Spleen (tissue), 11 donors: ENCODE data around the gene NKD1. TPM values are rescaled to one million over a fixed set of nuclear protein-coding genes. Genes with fewer than 3 reads are reported as not detected.

Experiments used
- DNase-seq: peaks from one replicate; pipeline ENCODE4 v3.0.0-alpha.2; 2020
- H3K27ac ChIP-seq, 8 donors: fragments of 200-600 bp; sonication (generic) in 7 of 8; 1 replicate in 4 of 8; 2 replicates in 4 of 8; pipeline versions ENCODE4 v1.5.0 to v1.8.0; 2016 to 2021; ENCODE audit warnings: inconsistent platforms in 4 of 8, mild to moderate bottlenecking in 4 of 8, moderate library complexity in 1 of 8
- H3K27me3 ChIP-seq, 7 donors: fragments of 200-600 bp; sonication (generic) in 6 of 7; replicated peaks in 1 of 7; 1 replicate in 4 of 7; 2 replicates in 3 of 7; pipeline versions ENCODE4 v1.5.0 to v1.8.0; 2016 to 2021; ENCODE audit warnings: inconsistent platforms in 3 of 7, mild to moderate bottlenecking in 1 of 7
- H3K36me3 ChIP-seq, 6 donors: fragments of 200-600 bp; sonication (generic) in 5 of 6; 1 replicate in 4 of 6; 2 replicates in 2 of 6; pipeline versions ENCODE4 v1.5.0 to v1.8.0; 2016 to 2021; ENCODE audit warnings: inconsistent platforms in 2 of 6
- H3K4me1 ChIP-seq, 6 donors: fragments of 200-600 bp; sonication (generic) in 5 of 6; 1 replicate in 3 of 6; 2 replicates in 3 of 6; pipeline versions ENCODE4 v1.5.0 to v1.8.0; 2016 to 2021; ENCODE audit warnings: inconsistent platforms in 3 of 6
- H3K4me3 ChIP-seq, 8 donors: fragments of 200-600 bp; sonication (generic) in 7 of 8; 1 replicate in 4 of 8; 2 replicates in 4 of 8; pipeline versions ENCODE4 v1.5.0 to v1.8.0; 2016 to 2021; ENCODE audit warnings: inconsistent platforms in 4 of 8, mild to moderate bottlenecking in 4 of 8, moderate library complexity in 2 of 8
- H3K9me3 ChIP-seq, 8 donors: fragments of 200-600 bp; sonication (generic) in 7 of 8; 1 replicate in 4 of 8; 2 replicates in 4 of 8; pipeline versions ENCODE4 v1.5.0 to v1.8.0; 2016 to 2021; ENCODE audit warnings: inconsistent platforms in 4 of 8
- CTCF ChIP-seq, 11 experiments: fragments of 200-600 bp in 7 of 11; fragments of 450-650 bp in 4 of 11; sonication (generic) in 4 of 11; IDR thresholded peaks in 8 of 11; conservative IDR thresholded peaks in 3 of 11; 1 replicate in 7 of 11; 2 replicates in 4 of 11; pipeline versions ENCODE4 v1.4.0 to v1.8.0; 2016 to 2021; ENCODE audit warnings: antibody characterized with exemption in 11 of 11, inconsistent platforms in 4 of 11, mild to moderate bottlenecking in 1 of 11
- POLR2A ChIP-seq, 3 donors: fragments of 450-650 bp; IDR thresholded peaks; one replicate each; pipeline ENCODE4 v1.5.1; 2017; ENCODE audit warnings: antibody characterized with exemption in 3 of 3, mild to moderate bottlenecking in 1 of 3
- POLR2AphosphoS5 ChIP-seq, 3 donors: sonication (generic); formaldehyde crosslinking; IDR thresholded peaks; one replicate each; pipeline ENCODE4 v1.5.1; 2017; ENCODE audit warnings: antibody characterized with exemption in 3 of 3
- WGBS, 5 donors: extraction: QIAGEN DNeasy Blood & Tissue Kit in 3 of 5; methylation state at CpG; one replicate each; pipeline versions ENCODE4 v1.1.5 to v1.1.7; 2013 to 2018; 5-methylcytosine and 5-hydroxymethylcytosine counted together
- intact Hi-C: fragments of 100-400 bp; cut with DNase I; formaldehyde crosslinking; loops from one replicate; pipeline ENCODE4 v1.15.0; 2023; ENCODE audit warnings: low total_unique reads
- polyA plus RNA-seq, 3 donors: library from polyadenylated mRNA; stranded (reverse); fragments of 200-250 nt; gene quantifications; one replicate each; pipeline ENCODE4 v1.2.1, GENCODE V29; 2013
- total RNA-seq, 7 donors: library from RNA; depleted of rRNA in 3 of 7; stranded (reverse); fragments of >200 nt in 3 of 7; fragmentation: NEBNext Ultra II Directional in 4 of 7; extraction: Animal tissue kit (Norgen Biotek cat#: 25700) in 4 of 7; gene quantifications; one replicate each; pipeline versions ENCODE4 v1.1.0 to v1.2.1, GENCODE V29; 2016 to 2021
- donor health status: healthy with polysubstance abuse.
- donor health status: DM: no; HTN: no; CAD: no; lungs with moderate emphysema.
- donor health status: DM: no; HTN: no; CAD: no.
- donor health status: Bipolar disorder and iron deficiency.
- donor health status: healthy.
- donor health status: DM: no; HTN: no; CAD: no.
- donor health status: DM: yes; HTN: yes; CAD: no.

The NKD1 gene
- total and polyA plus RNA-seq, 10 donors: 0.11 to 15.2 (median 3.6) TPM

DNA sequence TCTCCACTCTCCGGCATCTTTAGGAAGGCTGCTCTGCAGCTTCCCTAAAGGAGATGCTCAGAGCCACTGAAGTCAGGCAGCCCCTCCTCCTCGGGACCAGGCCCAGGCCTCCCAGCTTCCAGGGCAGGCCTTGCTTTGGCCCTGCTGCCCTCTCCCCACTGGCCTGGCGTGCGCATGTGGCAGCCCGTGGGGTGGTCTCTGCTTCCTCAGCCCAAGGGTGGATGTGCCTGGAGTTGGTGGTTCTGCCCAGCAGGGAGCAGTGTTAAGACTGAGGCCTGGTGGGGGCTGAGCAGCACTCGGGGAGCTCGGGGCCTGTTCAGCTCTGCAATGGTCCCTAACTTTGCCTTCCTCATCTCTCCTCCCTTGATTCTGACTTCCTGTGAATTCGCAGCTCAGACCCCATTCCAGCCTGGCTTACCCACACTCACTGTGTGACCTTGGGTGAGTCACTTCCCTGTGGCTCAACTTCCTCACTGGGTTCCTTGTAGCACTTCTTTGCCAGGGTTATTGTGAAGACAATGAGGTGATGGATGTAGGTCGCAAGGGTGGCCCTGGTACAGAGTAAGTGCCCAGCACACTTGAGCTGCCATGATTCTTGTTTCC is 63.2 kb downstream of the NKD1 start:
- Histone ChIP-seq H3K4me1 (peaks cover 0 to 34% (median 8%) of the 10 kb centered on the region in 6 donors), H3K27ac (no peak overlapping the region), H3K9me3 (no peaks in the 10 kb centered on the region), H3K4me3 (no peak overlapping the region), H3K36me3 (no peaks in the 10 kb centered on the region), H3K27me3 (no peaks in the 10 kb centered on the region)
- WGBS, 5 donors: 53 to 83% (median 75%) methylated on average over 4 to 9 of the region's 9 CpGs
- no peak for DNase-seq
- peak in 1 of 3 donors; percentile 20 for TF ChIP-seq POLR2AphosphoS5 (IDR thresholded peaks at IDR 0.05)
- no peak for TF ChIP-seq POLR2A (IDR thresholded peaks at IDR 0.05)
- TF ChIP-seq CTCF (IDR thresholded peaks at IDR 0.05 in 8 of 11, conservative IDR thresholded peaks at IDR 0.05 in 3 of 11): no peak
- intact Hi-C loops: no loop called here

DNA sequence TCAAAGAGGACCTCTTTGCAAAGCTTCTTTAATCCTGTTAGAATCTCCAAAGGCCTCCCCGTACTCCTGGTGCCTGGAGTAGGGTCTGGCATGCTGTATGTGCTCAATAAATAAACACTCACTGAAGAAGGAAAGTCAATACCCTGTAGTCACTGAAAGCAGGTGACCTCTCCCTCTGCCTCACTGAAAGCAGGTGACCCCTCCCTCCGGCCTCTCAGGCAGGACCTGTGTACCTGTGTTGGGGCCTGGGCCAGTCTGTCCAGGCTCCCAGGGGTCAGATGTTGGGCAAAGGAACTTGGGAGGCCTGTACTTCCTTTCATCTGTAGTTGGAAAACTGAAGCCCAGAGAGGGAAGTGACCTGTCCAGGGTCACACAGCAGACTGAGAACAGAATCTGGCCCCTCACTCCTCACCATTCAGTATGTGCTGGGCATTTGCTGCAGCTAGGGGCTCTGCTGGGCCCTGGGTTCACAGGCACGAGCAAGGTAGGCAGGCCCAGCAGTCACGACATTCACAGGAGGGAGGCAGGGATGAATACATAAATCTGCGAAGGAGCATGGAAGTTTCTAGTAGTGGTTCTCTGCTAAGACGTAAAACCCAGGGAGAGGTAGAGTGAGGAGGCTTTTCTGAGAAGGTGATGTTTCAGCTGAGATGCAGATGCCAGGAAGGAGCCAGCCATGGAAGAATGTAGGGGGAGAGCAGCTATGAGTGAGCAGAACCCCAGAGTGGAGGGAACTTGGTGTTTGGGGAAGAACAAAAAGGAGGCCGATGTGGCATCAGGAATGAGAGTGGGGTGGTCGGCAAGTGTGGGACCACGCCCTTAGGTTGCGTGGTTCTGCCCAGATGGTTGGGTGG is 64.0 kb downstream of the NKD1 start:
- Histone ChIP-seq H3K36me3 (no peaks in the 10 kb centered on the region), H3K27ac (peak overlapping the region in 1 of 8 donors; percentile 42), H3K4me3 (no peak overlapping the region), H3K9me3 (no peaks in the 10 kb centered on the region), H3K4me1 (peaks cover 0 to 36% (median 11%) of the 10 kb centered on the region in 6 donors), H3K27me3 (no peaks in the 10 kb centered on the region)
- no peak for TF ChIP-seq POLR2A (IDR thresholded peaks at IDR 0.05)
- TF ChIP-seq CTCF (IDR thresholded peaks at IDR 0.05 in 8 of 11, conservative IDR thresholded peaks at IDR 0.05 in 3 of 11): no peak
- no peak for TF ChIP-seq POLR2AphosphoS5 (IDR thresholded peaks at IDR 0.05)
- intact Hi-C loops: no loop called here
- DNase-seq: no peak
- WGBS, 5 donors: 80 to 92% (median 89%) methylated on average over 10 of the region's 10 CpGs

GRCh38 chr16:50612849-50613198 is 64.6 kb downstream of the NKD1 start:
- intact Hi-C loops: no loop called here

More at GRCh38 chr16:50612849-50613198, 64.6 kb downstream of the NKD1 start:
- 83 to 88% (median 88%) methylated on average over 6 of the region's 6 CpGs for WGBS, 5 donors
- H3K27ac ChIP-seq: peak overlapping the region in 7 of 8 donors; percentile 5 to 57 (median 28)
- TF ChIP-seq CTCF (IDR thresholded peaks at IDR 0.05 in 8 of 11, conservative IDR thresholded peaks at IDR 0.05 in 3 of 11): no peak
- TF ChIP-seq POLR2AphosphoS5 (IDR thresholded peaks at IDR 0.05): no peak
- TF ChIP-seq POLR2A (IDR thresholded peaks at IDR 0.05): no peak
- H3K36me3 ChIP-seq: no peaks in the 10 kb centered on the region
- H3K4me3 ChIP-seq: no peak overlapping the region
- H3K4me1 ChIP-seq: peaks cover 0 to 36% (median 11%) of the 10 kb centered on the region in 6 donors
- H3K27me3 ChIP-seq: no peaks in the 10 kb centered on the region
- DNase-seq: no peak
- no peaks in the 10 kb centered on the region for H3K9me3 ChIP-seq
